Mesenchymal stem cell (in vitro differentiated cells and primary cell): ENCODE data around the gene MPRIP. TPM values are rescaled to one million over a fixed set of nuclear protein-coding genes. Genes with fewer than 3 reads are reported as not detected.

Experiments
- DNase-seq: peaks from one replicate; pipeline ENCODE4 v3.0.0-alpha.2; 2013
- H2AFZ ChIP-seq: one replicate; pipeline ENCODE4 v1.6.1; 2013; ENCODE audit warnings: low read depth, mild to moderate bottlenecking, control low read depth, inconsistent platforms, low read length, moderate library complexity
- H2AK5ac ChIP-seq: 2 replicates; pipeline ENCODE4 v1.6.1; 2013; ENCODE audit warnings: low read length, moderate library complexity, mild to moderate bottlenecking, inconsistent platforms; ENCODE audit not compliant: severe bottlenecking
- H2BK120ac ChIP-seq: one replicate; pipeline ENCODE4 v1.6.1; 2013; ENCODE audit warnings: low read depth, mild to moderate bottlenecking, inconsistent platforms, low read length, moderate library complexity
- H2BK12ac ChIP-seq, 2 experiments: one replicate each; pipeline ENCODE4 v1.6.1; 2013; ENCODE audit warnings: inconsistent platforms in 2 of 2, low read length in 2 of 2, mild to moderate bottlenecking in 2 of 2, moderate library complexity in 2 of 2, control low read depth in 1 of 2
- H2BK15ac ChIP-seq: one replicate; pipeline ENCODE4 v1.6.1; 2013; ENCODE audit warnings: mild to moderate bottlenecking, low read depth, inconsistent platforms; ENCODE audit not compliant: poor library complexity, severe bottlenecking
- H2BK5ac ChIP-seq: 2 replicates; pipeline ENCODE4 v1.6.1; 2013; ENCODE audit warnings: low read depth, mild to moderate bottlenecking, low read length, control low read depth, inconsistent platforms; ENCODE audit not compliant: poor library complexity, severe bottlenecking
- H3K14ac ChIP-seq, 2 experiments: one replicate each; pipeline ENCODE4 v1.6.1; 2013; ENCODE audit warnings: inconsistent platforms in 2 of 2, low read length in 2 of 2, control low read depth in 1 of 2, mild to moderate bottlenecking in 1 of 2, moderate library complexity in 1 of 2
- H3K18ac ChIP-seq, 2 experiments: one replicate each; pipeline ENCODE4 v1.6.1; 2013; ENCODE audit warnings: inconsistent platforms in 2 of 2, low read length in 2 of 2, control low read depth in 1 of 2, low read depth in 1 of 2, mild to moderate bottlenecking in 1 of 2
- H3K23ac ChIP-seq, 2 experiments: one replicate each; pipeline ENCODE4 v1.6.1; 2013; ENCODE audit warnings: inconsistent platforms in 2 of 2, low read length in 2 of 2, mild to moderate bottlenecking in 2 of 2, moderate library complexity in 2 of 2, control low read depth in 1 of 2
- H3K27ac ChIP-seq: 2 replicates; pipeline ENCODE4 v1.5.1; 2013; ENCODE audit warnings: mild to moderate bottlenecking, moderate library complexity, low read length, control low read depth, inconsistent platforms; ENCODE audit not compliant: poor library complexity, severe bottlenecking
- H3K27me3 ChIP-seq, 2 experiments: 2 replicates each; pipeline versions ENCODE4 v1.6.1 to v1.7.0; 2013; ENCODE audit warnings: low read length in 2 of 2, mild to moderate bottlenecking in 2 of 2, moderate library complexity in 2 of 2, control low read depth in 1 of 2, inconsistent platforms in 1 of 2; ENCODE audit not compliant: control insufficient read depth in 1 of 2, insufficient read depth in 1 of 2
- H3K36me3 ChIP-seq, 2 experiments: 2 replicates each; pipeline versions ENCODE4 v1.6.1 to v1.7.0; 2013; ENCODE audit warnings: low read length in 2 of 2, control low read depth in 1 of 2, inconsistent platforms in 1 of 2, low read depth in 1 of 2, mild to moderate bottlenecking in 1 of 2; ENCODE audit not compliant: insufficient read depth in 2 of 2, control insufficient read depth in 1 of 2
- H3K4ac ChIP-seq, 2 experiments: one replicate each; pipeline ENCODE4 v1.6.1; 2013; ENCODE audit warnings: inconsistent platforms in 2 of 2, low read length in 2 of 2, mild to moderate bottlenecking in 2 of 2, moderate library complexity in 2 of 2, control low read depth in 1 of 2, low read depth in 1 of 2
- H3K4me1 ChIP-seq: 2 replicates; pipeline ENCODE4 v1.6.1; 2013; ENCODE audit warnings: low read depth, low read length, control low read depth; ENCODE audit not compliant: control insufficient read depth, insufficient read depth
- H3K4me2 ChIP-seq: 2 replicates; pipeline ENCODE4 v1.6.1; 2013; ENCODE audit warnings: low read length, mild to moderate bottlenecking, inconsistent platforms; ENCODE audit not compliant: poor library complexity, severe bottlenecking
- H3K4me3 ChIP-seq, 2 experiments: 2 replicates each; pipeline versions ENCODE4 v1.5.1 to v1.7.0; 2013; ENCODE audit warnings: low read length in 2 of 2, mild to moderate bottlenecking in 2 of 2, control low read depth in 1 of 2, low read depth in 1 of 2; ENCODE audit not compliant: insufficient read depth in 1 of 2
- H3K79me1 ChIP-seq: replicated peaks from 2 replicates; pipeline ENCODE4 v1.6.1; 2013; ENCODE audit warnings: mild to moderate bottlenecking, control low read depth, low read length, inconsistent platforms; ENCODE audit not compliant: poor library complexity, severe bottlenecking
- H3K9ac ChIP-seq: 2 replicates; pipeline ENCODE4 v1.7.0; 2013; ENCODE audit warnings: mild to moderate bottlenecking, low read length, moderate library complexity
- H3K9me3 ChIP-seq: 2 replicates; pipeline ENCODE4 v1.7.0; 2013; ENCODE audit warnings: mild to moderate bottlenecking, low read length; ENCODE audit not compliant: control insufficient read depth
- H4K8ac ChIP-seq: one replicate; pipeline ENCODE4 v1.6.1; 2013; ENCODE audit warnings: inconsistent platforms, mild to moderate bottlenecking, low read length, moderate library complexity
- H4K91ac ChIP-seq: one replicate; pipeline ENCODE4 v1.6.1; 2013; ENCODE audit warnings: mild to moderate bottlenecking, low read length, inconsistent platforms
- WGBS: methylation state at CpG from one replicate; pipeline ENCODE4 v1.1.7; 2013; ENCODE audit warnings: mixed read lengths; 5-methylcytosine and 5-hydroxymethylcytosine counted together
- small RNA-seq: library from polyadenylated mRNA; stranded (forward); fragments of <200 nt; extraction: miRNeasy Mini kit (QIAGEN cat#:217004); gene quantifications from one replicate; pipeline ENCODE3, GENCODE V24; 2013; ENCODE audit warnings: low read depth

The MPRIP gene

DNA sequence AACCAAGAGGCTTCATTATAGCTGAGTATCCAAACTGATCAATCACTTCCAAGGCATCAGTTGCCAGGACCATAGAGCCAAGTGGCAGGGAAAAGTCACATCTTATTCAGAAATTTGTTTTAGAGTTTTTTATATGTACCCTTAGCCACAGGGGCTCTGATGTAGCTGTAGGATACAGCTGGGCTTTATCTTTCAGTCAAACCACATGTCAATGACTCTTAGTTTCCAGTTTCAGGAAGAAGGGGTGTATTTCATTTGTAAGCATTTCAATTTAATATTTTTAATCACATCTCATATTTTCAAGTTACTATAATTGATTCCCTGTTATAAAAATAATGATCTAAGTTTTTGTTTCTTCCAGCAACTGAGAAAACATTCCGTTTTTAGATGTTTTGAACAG, 197.6 kb downstream of the MPRIP start:
- H3K79me1 ChIP-seq, result no peaks in the 10 kb centered on the region
- H3K4me1 ChIP-seq, result peaks cover 9% of the 10 kb centered on the region
- no peak overlapping the region for H3K23ac ChIP-seq
- WGBS, result 95% methylated on average over 1 of the region's 1 CpG
- H2BK15ac ChIP-seq, result no peak overlapping the region
- no peak overlapping the region for H2AFZ ChIP-seq
- no peaks in the 10 kb centered on the region for H3K27me3 ChIP-seq
- peaks cover 3 to 7% of the 10 kb centered on the region in 2 experiments for H3K36me3 ChIP-seq
- no peak overlapping the region for H3K4ac ChIP-seq
- no peaks in the 10 kb centered on the region for H3K9me3 ChIP-seq
- H3K9ac ChIP-seq, result no peak overlapping the region
- no peak overlapping the region for H2BK120ac ChIP-seq
- no peak overlapping the region for H3K4me3 ChIP-seq
- H3K27ac ChIP-seq, result no peak overlapping the region
- H4K8ac ChIP-seq, result no peak overlapping the region
- no peak overlapping the region for H3K18ac ChIP-seq
- no peak overlapping the region for H4K91ac ChIP-seq
- no peak overlapping the region for H3K14ac ChIP-seq
- DNase-seq, result no peak
- no peak overlapping the region for H2BK12ac ChIP-seq
- H3K4me2 ChIP-seq, result no peak overlapping the region
- H2BK5ac ChIP-seq, result no peak overlapping the region
- H2AK5ac ChIP-seq, result no peak overlapping the region

DNA sequence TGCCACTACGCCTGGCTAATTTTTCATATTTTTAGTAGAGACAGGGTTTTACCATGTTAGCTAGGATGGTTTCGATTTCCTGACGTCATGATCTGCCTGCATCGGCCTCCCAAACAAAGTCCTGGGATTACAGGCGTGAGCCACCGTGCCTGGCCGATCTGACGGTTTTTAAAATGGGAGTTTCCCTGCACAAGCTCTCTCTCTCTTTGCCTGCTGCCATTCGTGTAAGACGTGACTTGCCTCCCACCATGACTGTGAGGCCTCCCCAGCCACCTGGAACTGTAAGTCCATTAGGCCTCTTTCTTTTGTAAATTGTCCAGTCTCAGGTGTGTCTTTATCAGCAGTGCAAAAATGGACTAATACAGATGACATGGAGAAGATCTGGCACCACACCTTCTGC, 199.4 kb downstream of the MPRIP start:
- H3K27me3 ChIP-seq, result no peaks in the 10 kb centered on the region
- no peak overlapping the region for H3K4me3 ChIP-seq
- no peak overlapping the region for H2AK5ac ChIP-seq
- no peak for DNase-seq
- H4K8ac ChIP-seq, result no peak overlapping the region
- no peak overlapping the region for H2BK15ac ChIP-seq
- H3K4ac ChIP-seq, result no peak overlapping the region
- no peak overlapping the region for H3K18ac ChIP-seq
- no peaks in the 10 kb centered on the region for H3K79me1 ChIP-seq
- H3K14ac ChIP-seq, result no peak overlapping the region
- H2BK5ac ChIP-seq, result no peak overlapping the region
- H3K4me2 ChIP-seq, result no peak overlapping the region
- H3K23ac ChIP-seq, result no peak overlapping the region
- H2BK120ac ChIP-seq, result no peak overlapping the region
- no peak overlapping the region for H3K9ac ChIP-seq
- peaks cover 3 to 18% of the 10 kb centered on the region in 2 experiments for H3K36me3 ChIP-seq
- WGBS, result 95% methylated on average over 10 of the region's 10 CpGs
- H2BK12ac ChIP-seq, result no peak overlapping the region
- H2AFZ ChIP-seq, result no peak overlapping the region
- no peak overlapping the region for H3K27ac ChIP-seq
- H3K4me1 ChIP-seq, result peaks cover 2% of the 10 kb centered on the region
- H3K9me3 ChIP-seq, result no peaks in the 10 kb centered on the region
- no peak overlapping the region for H4K91ac ChIP-seq

DNA sequence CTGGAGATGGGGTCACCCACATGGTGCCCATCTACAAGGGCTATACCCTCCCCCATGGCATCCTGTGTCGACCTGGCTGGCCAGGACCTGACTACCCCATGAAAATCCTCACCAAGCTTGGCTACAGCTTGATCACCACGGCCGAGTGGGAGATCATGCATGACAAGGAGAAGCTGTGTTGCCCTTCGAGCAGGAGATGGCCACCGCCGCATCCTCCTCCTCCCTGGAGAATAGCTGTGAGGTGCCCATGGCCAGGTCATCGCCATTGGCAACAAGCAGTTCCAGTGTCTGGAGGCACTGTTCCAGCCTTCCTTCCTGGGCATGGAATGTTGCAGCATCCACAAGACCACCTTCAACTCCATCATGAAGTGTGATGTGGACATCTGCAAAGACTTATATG, 200.0 kb downstream of the MPRIP start:
- H3K27ac ChIP-seq, result no peak overlapping the region
- H3K18ac ChIP-seq, result no peak overlapping the region
- H3K9ac ChIP-seq, result no peak overlapping the region
- no peak overlapping the region for H2BK12ac ChIP-seq
- H2AK5ac ChIP-seq, result no peak overlapping the region
- WGBS, result 93% methylated on average over 7 of the region's 7 CpGs
- no peak overlapping the region for H3K23ac ChIP-seq
- H2AFZ ChIP-seq, result no peak overlapping the region
- no peak overlapping the region for H2BK15ac ChIP-seq
- H3K4me2 ChIP-seq, result no peak overlapping the region
- H3K27me3 ChIP-seq, result no peaks in the 10 kb centered on the region
- H4K8ac ChIP-seq, result no peak overlapping the region
- no peaks in the 10 kb centered on the region for H3K79me1 ChIP-seq
- no peak overlapping the region for H3K4me3 ChIP-seq
- H3K36me3 ChIP-seq, result peaks cover 9 to 24% of the 10 kb centered on the region in 2 experiments
- no peak overlapping the region for H2BK5ac ChIP-seq
- no peak overlapping the region for H4K91ac ChIP-seq
- H3K4me1 ChIP-seq, result peaks cover 2% of the 10 kb centered on the region
- no peak overlapping the region for H3K4ac ChIP-seq
- H3K9me3 ChIP-seq, result no peaks in the 10 kb centered on the region
- no peak overlapping the region for H3K14ac ChIP-seq
- no peak overlapping the region for H2BK120ac ChIP-seq
- DNase-seq, result no peak

Small RNA genes within 50 kb of the gene (small RNA-seq; reads per million reads assigned to genes)
- not detected for gene RNU6-767P
